ENCODE data around the gene LANCL1. TPM values are rescaled to one million over a fixed set of nuclear protein-coding genes. Genes with fewer than 3 reads are reported as not detected.

LANCL1 gene
- polyA plus RNA-seq, 1 experiment = 66.6 TPM

DNA sequence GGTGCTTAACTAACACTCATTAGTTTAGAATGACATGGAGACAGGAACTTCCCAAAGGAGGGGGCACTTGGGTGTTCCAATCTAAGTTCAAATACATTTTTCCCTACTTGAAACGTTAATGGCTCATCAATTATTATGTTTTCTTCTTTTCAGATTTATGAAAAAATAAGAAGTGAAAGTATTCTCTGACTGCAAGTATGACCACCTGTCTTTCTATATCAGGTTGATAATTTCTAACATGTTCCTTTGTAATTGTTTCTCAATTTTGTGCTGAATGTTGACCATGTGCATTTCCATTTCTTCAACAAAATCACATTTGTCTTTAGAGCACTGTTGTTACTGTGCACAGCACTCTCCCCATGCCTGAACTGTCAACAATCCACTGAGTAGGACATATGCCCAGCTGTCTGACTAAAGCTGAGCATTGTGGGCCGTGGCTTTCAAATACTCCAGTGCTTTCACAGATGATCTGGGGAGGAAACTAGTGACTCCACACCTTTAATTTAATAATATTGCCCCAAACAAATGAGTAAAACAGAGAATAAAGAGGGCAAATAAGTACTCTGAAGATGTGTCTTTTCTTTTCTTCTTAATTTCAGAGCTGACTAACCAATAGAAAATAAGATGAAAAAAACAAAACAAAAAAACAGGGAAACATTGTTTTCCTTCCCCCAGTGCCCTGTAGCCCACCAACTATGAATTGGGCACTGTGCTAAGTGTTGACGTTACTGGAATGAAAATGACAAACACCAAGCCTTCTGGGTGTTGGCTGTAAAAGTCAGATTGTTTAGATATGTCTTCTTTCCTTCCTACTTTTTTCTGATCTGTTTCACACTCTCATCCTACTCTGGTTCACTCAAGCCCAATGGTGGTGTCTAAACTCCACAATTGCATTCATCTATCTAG, 16.0 kb downstream of the LANCL1 start:
- H3K4me3 ChIP-seq (ENCODE audit: low read depth, low read length) = no peak overlapping the region
- no peak for DNase-seq (ENCODE audit: low read depth, low spot score)
- H3K27ac ChIP-seq (ENCODE audit: low read depth, low read length) = no peak overlapping the region
- H3K9me3 ChIP-seq (ENCODE audit: control insufficient read depth, insufficient read depth, low read length) = no peaks in the 10 kb centered on the region
- TF ChIP-seq CTCF (IDR thresholded peaks at IDR 0.05; ENCODE audit: low read depth, low read length) = no peak
- H3K27me3 ChIP-seq (ENCODE audit: control insufficient read depth, insufficient read depth, low read length) = no peaks in the 10 kb centered on the region
- ChIA-PET CTCF (interaction anchor here (0.6 to 1.3 kb wide), 3 partner anchors 14 to 490 kb away, joined by 4 to 5 read pairs (median 4); no protein-coding TSS in a partner anchor), POLR2A (no interaction called here)

GRCh38 chr2:210459880-210460279, 16.7 kb downstream of the LANCL1 start:
- Histone ChIP-seq H3K4me3 (ENCODE audit: low read depth, low read length) (no peak overlapping the region), H3K9me3 (ENCODE audit: control insufficient read depth, insufficient read depth, low read length) (no peaks in the 10 kb centered on the region), H3K27ac (ENCODE audit: low read depth, low read length) (no peak overlapping the region), H3K27me3 (ENCODE audit: control insufficient read depth, insufficient read depth, low read length) (no peaks in the 10 kb centered on the region)
- TF ChIP-seq CTCF (IDR thresholded peaks at IDR 0.05; ENCODE audit: low read depth, low read length) = no peak
- CTCF ChIA-PET = interaction anchor here (1.2 kb wide), 1 partner anchor 43 kb away, joined by 4 read pairs; no protein-coding TSS in a partner anchor
- no peak for DNase-seq (ENCODE audit: low read depth, low spot score)
- POLR2A ChIA-PET = no interaction called here

GRCh38 chr2:210459407-210459806, 17.2 kb downstream of the LANCL1 start:
- ChIA-PET CTCF (interaction anchor here (1.2 kb wide), 1 partner anchor 44 kb away, joined by 4 read pairs; no protein-coding TSS in a partner anchor), POLR2A (no interaction called here)
- Histone ChIP-seq H3K9me3 (ENCODE audit: control insufficient read depth, insufficient read depth, low read length) (no peaks in the 10 kb centered on the region), H3K27me3 (ENCODE audit: control insufficient read depth, insufficient read depth, low read length) (no peaks in the 10 kb centered on the region), H3K4me3 (ENCODE audit: low read depth, low read length) (no peak overlapping the region), H3K27ac (ENCODE audit: low read depth, low read length) (no peak overlapping the region)
- DNase-seq (ENCODE audit: low read depth, low spot score) = no peak
- no peak for TF ChIP-seq CTCF (IDR thresholded peaks at IDR 0.05; ENCODE audit: low read depth, low read length)

- H3K27me3 ChIP-seq (ENCODE audit: control insufficient read depth, insufficient read depth, low read length) = no peaks in the 10 kb centered on the region
- no peak overlapping the region for H3K4me3 ChIP-seq (ENCODE audit: low read depth, low read length)
- POLR2A ChIA-PET = no interaction called here
- DNase-seq (ENCODE audit: low read depth, low spot score) = no peak
- TF ChIP-seq CTCF (IDR thresholded peaks at IDR 0.05; ENCODE audit: low read depth, low read length) = no peak
- no peaks in the 10 kb centered on the region for H3K9me3 ChIP-seq (ENCODE audit: control insufficient read depth, insufficient read depth, low read length)
- H3K27ac ChIP-seq (ENCODE audit: low read depth, low read length) = no peak overlapping the region
- CTCF ChIA-PET = no interaction called here
Observed at GRCh38 chr2:210458395-210458794, 18.2 kb downstream of the LANCL1 start.

DNA sequence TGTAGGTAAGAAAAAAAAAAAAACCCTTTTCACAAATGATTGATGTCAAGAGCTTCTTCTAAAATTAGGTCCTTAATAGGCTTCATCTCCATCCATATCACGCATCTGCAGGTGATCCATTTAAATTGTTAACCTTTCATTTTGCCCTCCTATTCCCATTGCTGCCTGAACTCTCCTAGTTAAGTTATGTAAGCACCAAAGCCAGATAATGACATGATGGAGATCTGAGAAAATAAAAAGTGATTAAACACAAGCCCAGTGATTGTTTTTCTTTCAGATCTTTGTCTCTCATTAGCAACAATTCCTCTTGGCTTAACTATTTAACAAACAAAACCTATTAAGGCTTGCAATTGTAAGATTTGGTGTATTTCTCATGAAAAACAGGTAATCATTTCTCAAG, 20.0 kb downstream of the LANCL1 start:
- H3K9me3 ChIP-seq (ENCODE audit: control insufficient read depth, insufficient read depth, low read length) = no peaks in the 10 kb centered on the region
- H3K27ac ChIP-seq (ENCODE audit: low read depth, low read length) = no peak overlapping the region
- H3K27me3 ChIP-seq (ENCODE audit: control insufficient read depth, insufficient read depth, low read length) = no peaks in the 10 kb centered on the region
- H3K4me3 ChIP-seq (ENCODE audit: low read depth, low read length) = no peak overlapping the region
- no peak for DNase-seq (ENCODE audit: low read depth, low spot score)
- ChIA-PET POLR2A (no interaction called here), CTCF (no interaction called here)
- no peak for TF ChIP-seq CTCF (IDR thresholded peaks at IDR 0.05; ENCODE audit: low read depth, low read length)

Data from AG04450 (cell line).